Fibroblast of skin of abdomen (primary cell): ENCODE measurements around the gene SLIT1.

Source experiments
- DNase-seq: peaks from one replicate; pipeline ENCODE4 v3.0.0-alpha.2; 2013

Gene SLIT1

GRCh38 chr10:97078938-97079445 lies 106.8 kb downstream of the SLIT1 start:
- no peak for DNase-seq

- no peak for DNase-seq
Observed at GRCh38 chr10:97078261-97078937, 107.4 kb downstream of the SLIT1 start.

- DNase-seq = no peak
Observed at GRCh38 chr10:97076781-97077180, 109.0 kb downstream of the SLIT1 start.

GRCh38 chr10:97075961-97076525 lies 109.7 kb downstream of the SLIT1 start:
- no peak for DNase-seq

- DNase-seq = no peak
Observed at GRCh38 chr10:97075421-97075820, 110.3 kb downstream of the SLIT1 start.

- no peak for DNase-seq
Observed at GRCh38 chr10:97074256-97075145, 111.3 kb downstream of the SLIT1 start.

GRCh38 chr10:97072851-97073665 lies 112.7 kb downstream of the SLIT1 start:
- DNase-seq = peak; percentile 68

GRCh38 chr10:97071496-97071895 lies 114.3 kb downstream of the SLIT1 start:
- no peak for DNase-seq

GRCh38 chr10:97069576-97070362 lies 116.0 kb downstream of the SLIT1 start:
- no peak for DNase-seq

GRCh38 chr10:97069026-97069425 lies 116.7 kb downstream of the SLIT1 start:
- DNase-seq = no peak

- no peak for DNase-seq
Observed at GRCh38 chr10:97067716-97068391, 117.9 kb downstream of the SLIT1 start.

- DNase-seq = no peak
Observed at GRCh38 chr10:97066877-97067555, 118.7 kb downstream of the SLIT1 start.

- DNase-seq = no peak
Observed at GRCh38 chr10:97065686-97066660, 119.8 kb downstream of the SLIT1 start.

GRCh38 chr10:97065128-97065527 lies 120.6 kb downstream of the SLIT1 start:
- DNase-seq = no peak

- DNase-seq = no peak
Observed at GRCh38 chr10:97063983-97064837, 121.5 kb downstream of the SLIT1 start.

GRCh38 chr10:97063271-97063982 lies 122.3 kb downstream of the SLIT1 start:
- DNase-seq = no peak

- no peak for DNase-seq
Observed at GRCh38 chr10:97062456-97062855, 123.3 kb downstream of the SLIT1 start.
